DLD1 (cell line): ENCODE measurements around the gene GBP4.

Experiments
- in situ Hi-C: cut with HindIII; loops from 2 replicates; pipeline ENCODE4 v1.10.0; 2017; ENCODE audit warnings: low sequenced_read_pairs

The GBP4 gene

GRCh38 chr1:89172468-89173143 is 26.1 kb downstream of the GBP4 start:
- in situ Hi-C loops: no loop called here

GRCh38 chr1:89171067-89171438 is 27.7 kb downstream of the GBP4 start:
- in situ Hi-C loops: no loop called here

- in situ Hi-C loops: no loop called here
Observed at GRCh38 chr1:89170170-89171066, 28.3 kb downstream of the GBP4 start.

GRCh38 chr1:89169166-89169565 is 29.6 kb downstream of the GBP4 start:
- in situ Hi-C loops: no loop called here

- in situ Hi-C loops: no loop called here
Observed at GRCh38 chr1:89167590-89168230, 31.0 kb downstream of the GBP4 start.

- in situ Hi-C loops: no loop called here
Observed at GRCh38 chr1:89166705-89167104, 32.0 kb downstream of the GBP4 start.

- in situ Hi-C loops: no loop called here
Observed at GRCh38 chr1:89165811-89166210, 32.9 kb downstream of the GBP4 start.

GRCh38 chr1:89151047-89151446 is 47.7 kb downstream of the GBP4 start:
- in situ Hi-C loops: no loop called here

- in situ Hi-C loops: no loop called here
Observed at GRCh38 chr1:89149976-89150375, 48.8 kb downstream of the GBP4 start.

GRCh38 chr1:89149229-89149628 is 49.5 kb downstream of the GBP4 start:
- in situ Hi-C loops: no loop called here

- in situ Hi-C loops: no loop called here
Observed at GRCh38 chr1:89147678-89148658, 50.8 kb downstream of the GBP4 start.

- in situ Hi-C loops: no loop called here
Observed at GRCh38 chr1:89146721-89147120, 52.0 kb downstream of the GBP4 start.

- in situ Hi-C loops: no loop called here
Observed at GRCh38 chr1:89143484-89143883, 55.3 kb downstream of the GBP4 start.

- in situ Hi-C loops: no loop called here
Observed at GRCh38 chr1:89142160-89142559, 56.6 kb downstream of the GBP4 start.

GRCh38 chr1:89133747-89134146 is 65.0 kb downstream of the GBP4 start:
- in situ Hi-C loops: no loop called here
